ENCODE measurements around the gene DSCAM. TPM values are rescaled to one million over a fixed set of nuclear protein-coding genes. Genes with fewer than 3 reads are reported as not detected.

DSCAM gene
- total and polyA plus RNA-seq, 2 experiments from 2014 or later, result 0.07 TPM; not detected in 1

- Mint-ChIP-seq H3K27me3 (ENCODE audit: insufficient read depth, low read depth, poor library complexity) (peaks cover 15% of the 10 kb centered on the region), H3K4me1 (no peaks in the 10 kb centered on the region), H3K27ac (no peak overlapping the region), H3K36me3 (ENCODE audit: low read depth) (peaks cover 6% of the 10 kb centered on the region), H3K4me3 (no peak overlapping the region), H3K9me3 (peaks cover 61% of the 10 kb centered on the region)
- Histone ChIP-seq H3K27me3 (ENCODE audit: insufficient read depth) (no peaks in the 10 kb centered on the region), H3K4me1 (ENCODE audit: insufficient read depth) (no peaks in the 10 kb centered on the region), H3K4me3 (no peak overlapping the region), H3F3A (replicated peaks; ENCODE audit: low read depth) (no peaks in the 10 kb centered on the region), H3K4me2 (no peak overlapping the region), H3K36me3 (ENCODE audit: insufficient read depth) (no peaks in the 10 kb centered on the region; the same call in 1 of the 2 replicates), H3K9me2 (ENCODE audit: insufficient read depth) (no peaks in the 10 kb centered on the region), H2AFZ (no peak overlapping the region), H3K79me2 (replicated peaks; ENCODE audit: insufficient read depth) (no peaks in the 10 kb centered on the region), H4K20me1 (replicated peaks; ENCODE audit: insufficient read depth) (no peaks in the 10 kb centered on the region), H3K27ac (ENCODE audit: low read depth) (no peak overlapping the region)
- ATAC-seq, result no peak
- DNase-seq (ENCODE audit: low spot score), result no peak
- TF ChIP-seq REST (IDR thresholded peaks at IDR 0.05; ENCODE audit: unreplicated experiment), result no peak
- no peak for TF ChIP-seq POLR2AphosphoS5 (IDR thresholded peaks at IDR 0.05; ENCODE audit: low read depth)
- no peak for TF ChIP-seq JUNB (IDR thresholded peaks at IDR 0.05; ENCODE audit: unreplicated experiment)
- TF ChIP-seq EZH2 (IDR thresholded peaks at IDR 0.05; ENCODE audit: low read depth, unreplicated experiment), result no peak
These were observed 835.6 kb downstream of the DSCAM start for GRCh38 chr21:40011371-40011770.

GRCh38 chr21:40002978-40003377 lies 844.0 kb downstream of the DSCAM start:
- no peak overlapping the region for H3K27ac ChIP-seq (ENCODE audit: low read depth)
- no peak overlapping the region for H3K27ac Mint-ChIP-seq
- no peak overlapping the region for H3K4me3 ChIP-seq
- H3K36me3 Mint-ChIP-seq (ENCODE audit: low read depth), result peaks cover 3% of the 10 kb centered on the region; the same call in 2 of the 3 replicates
- DNase-seq (ENCODE audit: low spot score), result no peak
- H4K20me1 ChIP-seq (replicated peaks; ENCODE audit: insufficient read depth), result no peaks in the 10 kb centered on the region
- H3K9me2 ChIP-seq (ENCODE audit: insufficient read depth), result 0 out of 2 replicates have a peak, but pooled peaks cover 4% of the 10 kb centered on the region
- H3K4me1 Mint-ChIP-seq, result no peaks in the 10 kb centered on the region
- no peak overlapping the region for H2AFZ ChIP-seq
- no peaks in the 10 kb centered on the region for H3K79me2 ChIP-seq (replicated peaks; ENCODE audit: insufficient read depth)
- H3K27me3 ChIP-seq (ENCODE audit: insufficient read depth), result no peaks in the 10 kb centered on the region
- no peak overlapping the region for H3K4me2 ChIP-seq
- H3K4me3 Mint-ChIP-seq, result no peak overlapping the region
- peaks cover 53% of the 10 kb centered on the region for H3K9me3 Mint-ChIP-seq
- no peaks in the 10 kb centered on the region; the same call in 1 of the 2 replicates for H3K36me3 ChIP-seq (ENCODE audit: insufficient read depth)
- no peaks in the 10 kb centered on the region for H3F3A ChIP-seq (replicated peaks; ENCODE audit: low read depth)
- H3K4me1 ChIP-seq (ENCODE audit: insufficient read depth), result no peaks in the 10 kb centered on the region
- H3K27me3 Mint-ChIP-seq (ENCODE audit: insufficient read depth, low read depth, poor library complexity), result peaks cover 9% of the 10 kb centered on the region
- ATAC-seq, result no peak
- TF ChIP-seq ZNF462 (CRISPR knock-in tag; IDR thresholded peaks at IDR 0.05), result no peak
- TF ChIP-seq ETS1 (IDR thresholded peaks at IDR 0.05), result no peak
- TF ChIP-seq JUNB (IDR thresholded peaks at IDR 0.05; ENCODE audit: unreplicated experiment), result no peak
- TF ChIP-seq EZH2 (IDR thresholded peaks at IDR 0.05; ENCODE audit: low read depth, unreplicated experiment), result no peak
- TF ChIP-seq NANOG (IDR thresholded peaks at IDR 0.05; ENCODE audit: borderline replicate concordance), result no peak
- TF ChIP-seq ZNF331 (CRISPR knock-in tag; IDR thresholded peaks at IDR 0.05; ENCODE audit: low read depth), result no peak
- TF ChIP-seq CREB1 (CRISPR knock-in tag; IDR thresholded peaks at IDR 0.05; ENCODE audit: low read depth), result no peak
- no peak for TF ChIP-seq POLR2AphosphoS5 (IDR thresholded peaks at IDR 0.05; ENCODE audit: low read depth)
- no peak for TF ChIP-seq STAT1 (IDR thresholded peaks at IDR 0.05; ENCODE audit: unreplicated experiment)
- no peak for TF ChIP-seq ZNF114 (CRISPR knock-in tag; IDR thresholded peaks at IDR 0.05)

Data from GM23338 (cell line).